Pancreas (tissue), 10 donors: Measurements from ENCODE around the gene MTNR1A. TPM values are rescaled to one million over a fixed set of nuclear protein-coding genes. Genes with fewer than 3 reads are reported as not detected.
A peak's percentile ranks its signal among the peaks of the same experiment; 100 is the strongest.

ENCODE experiments used
- ATAC-seq, 4 donors: fragments of 200-7000 bp; cut with Tn5 transposase; one replicate each; pipeline versions ENCODE4 v1.8.0 to v1.9.1; 2020; ENCODE audit warnings: mild to moderate bottlenecking in 4 of 4, moderate library complexity in 4 of 4
- DNase-seq, 6 donors: peaks; one replicate each; pipeline ENCODE4 v3.0.0-alpha.2; 2020
- FAIRE-seq: peaks from 2 replicates; lab custom pipeline; 2012; peaks lifted over from hg19 to GRCh38; lab: Jason Lieb, UNC
- H3K27ac ChIP-seq, 4 donors: fragments of 200-600 bp; sonication (generic); 1 replicate in 3 of 4; 2 replicates in 1 of 4; pipeline versions ENCODE4 v1.5.0 to v1.8.0; 2020
- H3K27me3 ChIP-seq, 4 donors: fragments of 200-600 bp; one replicate each; pipeline ENCODE4 v1.8.0; 2021
- H3K36me3 ChIP-seq, 3 donors: fragments of 200-600 bp; sonication (generic) in 1 of 3; one replicate each; pipeline versions ENCODE4 v1.5.0 to v1.8.0; 2020 to 2021
- H3K4me1 ChIP-seq, 3 donors: fragments of 200-600 bp; one replicate each; pipeline ENCODE4 v1.8.0; 2021
- H3K4me3 ChIP-seq, 4 donors: fragments of 200-600 bp; sonication (generic) in 2 of 4; one replicate each; pipeline versions ENCODE4 v1.5.0 to v1.8.0; 2020 to 2021
- H3K9me3 ChIP-seq, 4 donors: fragments of 200-600 bp; one replicate each; pipeline ENCODE4 v1.8.0; 2021
- WGBS, 2 donors: extraction: QIAGEN DNeasy Blood & Tissue Kit; methylation state at CpG; one replicate each; pipeline ENCODE4 v1.1.7; 2013; 5-methylcytosine and 5-hydroxymethylcytosine counted together
- intact Hi-C, 3 donors: fragments of 100-400 bp; cut with DNase I; formaldehyde crosslinking; loops; one replicate each; pipeline versions ENCODE4 v1.11.1 to v1.14.2; 2022
- polyA plus RNA-seq, 2 donors: library from polyadenylated mRNA; stranded (reverse); fragments of 200-250 nt; gene quantifications; one replicate each; pipeline ENCODE4 v1.2.3, GENCODE V29; 2013
- total RNA-seq, 6 donors: library from RNA; stranded (reverse); fragmentation: NEBNext Ultra II Directional in 4 of 6; extraction: Animal tissue kit (Norgen Biotek cat#: 25700) in 4 of 6; gene quantifications; one replicate each; pipeline versions ENCODE4 v1.2.1 to v1.2.4, GENCODE V29; 2021 to 2023
- TF ChIP-seq, protein P1 (sequence below), 4 donors: fragments of 200-600 bp; sonication (generic) in 3 of 4; IDR thresholded peaks; one replicate each; pipeline versions ENCODE4 v1.5.0 to v1.8.0; 2021; ENCODE audit warnings: antibody characterized with exemption in 4 of 4
- donor health status: healthy with polysubstance abuse.
- donor health status: DM: no; HTN: no; CAD: no; lungs with moderate emphysema.
- donor health status: DM: no; HTN: no; CAD: no.
- donor health status: control.
- donor health status: control.
- donor health status: Bipolar disorder and iron deficiency.
- donor health status: DM: yes; HTN: yes; CAD: no.
- donor health status: DM: no; HTN: no; CAD: no.
- donor health status: DM: no; HTN: no; CAD: no.
- donor health status: DM: yes; HTN: yes; CAD: no.

The MTNR1A gene
- total and polyA plus RNA-seq, 8 donors = 0.09 to 2.5 (median 0.92) TPM

DNA sequence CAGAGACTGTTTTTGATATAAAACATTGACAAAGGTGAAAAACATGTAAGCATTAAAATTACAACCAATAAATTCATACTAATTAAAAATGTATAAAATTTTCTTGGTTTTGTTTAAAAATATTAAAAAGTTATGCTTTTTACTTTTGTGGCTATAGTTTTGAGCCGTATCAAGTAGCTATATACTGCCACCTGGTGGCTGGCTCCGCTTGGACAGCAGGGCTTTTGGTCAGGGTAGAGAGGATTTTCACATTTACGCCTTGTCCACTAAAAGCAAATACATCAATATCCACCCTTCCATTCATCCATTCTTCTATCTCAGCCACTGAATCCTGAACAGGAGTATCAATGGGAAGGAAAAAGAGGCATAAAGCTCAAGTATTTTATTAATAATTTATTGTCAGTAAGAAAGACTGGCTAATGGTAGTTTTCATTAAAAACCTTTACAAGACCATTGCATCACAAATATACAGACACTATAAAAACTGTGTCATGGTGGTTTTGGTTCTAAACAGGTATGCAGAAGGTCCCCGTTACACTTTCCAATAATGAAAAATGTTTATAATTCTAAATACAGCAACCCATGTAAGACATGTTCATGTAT is 32.1 kb upstream of the MTNR1A start:
- DNase-seq (peak in 5 of 6 donors; percentile 50 to 89 (median 71)), ATAC-seq (peak; percentile 82 to 90 (median 86)), FAIRE-seq (peak; percentile 93)
- H3K9me3 ChIP-seq = no peaks in the 10 kb centered on the region
- TF ChIP-seq, protein P1, sequence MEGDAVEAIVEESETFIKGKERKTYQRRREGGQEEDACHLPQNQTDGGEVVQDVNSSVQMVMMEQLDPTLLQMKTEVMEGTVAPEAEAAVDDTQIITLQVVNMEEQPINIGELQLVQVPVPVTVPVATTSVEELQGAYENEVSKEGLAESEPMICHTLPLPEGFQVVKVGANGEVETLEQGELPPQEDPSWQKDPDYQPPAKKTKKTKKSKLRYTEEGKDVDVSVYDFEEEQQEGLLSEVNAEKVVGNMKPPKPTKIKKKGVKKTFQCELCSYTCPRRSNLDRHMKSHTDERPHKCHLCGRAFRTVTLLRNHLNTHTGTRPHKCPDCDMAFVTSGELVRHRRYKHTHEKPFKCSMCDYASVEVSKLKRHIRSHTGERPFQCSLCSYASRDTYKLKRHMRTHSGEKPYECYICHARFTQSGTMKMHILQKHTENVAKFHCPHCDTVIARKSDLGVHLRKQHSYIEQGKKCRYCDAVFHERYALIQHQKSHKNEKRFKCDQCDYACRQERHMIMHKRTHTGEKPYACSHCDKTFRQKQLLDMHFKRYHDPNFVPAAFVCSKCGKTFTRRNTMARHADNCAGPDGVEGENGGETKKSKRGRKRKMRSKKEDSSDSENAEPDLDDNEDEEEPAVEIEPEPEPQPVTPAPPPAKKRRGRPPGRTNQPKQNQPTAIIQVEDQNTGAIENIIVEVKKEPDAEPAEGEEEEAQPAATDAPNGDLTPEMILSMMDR (IDR thresholded peaks at IDR 0.05) = peak; percentile 72 to 93 (median 88)
- peaks cover 0 to 5% (median 0%) of the 10 kb centered on the region in 3 donors for H3K4me1 ChIP-seq
- H3K4me3 ChIP-seq = no peak overlapping the region
- no peak overlapping the region for H3K27ac ChIP-seq
- H3K27me3 ChIP-seq = no peaks in the 10 kb centered on the region
- WGBS, 2 donors = 20 to 22% methylated on average over 4 of the region's 4 CpGs
- intact Hi-C loops = loop anchor here in 2 of 3 donors (5.0 to 10.0 kb wide), 2 partner anchors 113 to 290 kb away; no protein-coding TSS in a partner anchor
- H3K36me3 ChIP-seq = peaks cover 0 to 14% (median 0%) of the 10 kb centered on the region in 3 donors

DNA sequence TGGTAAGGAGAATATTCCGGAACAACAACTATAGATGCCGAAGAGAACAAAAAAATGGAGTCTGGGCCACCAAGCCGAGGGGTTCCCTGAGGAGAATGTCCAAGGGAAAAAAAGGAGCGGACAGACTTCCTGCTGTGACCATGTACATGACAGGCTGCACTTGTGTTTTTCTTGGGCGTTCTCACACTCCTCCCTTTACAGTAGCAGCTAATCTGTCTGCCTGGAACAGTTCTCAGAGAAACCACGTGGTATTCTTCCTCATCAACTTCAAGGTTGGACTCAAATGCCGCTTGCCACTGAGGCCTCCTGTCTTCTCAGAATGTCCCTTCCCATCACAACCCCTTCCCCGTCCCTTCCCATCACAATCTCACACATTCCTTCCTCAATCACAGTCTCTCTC is 30.8 kb upstream of the MTNR1A start:
- peak in 1 of 6 donors; percentile 25 for DNase-seq
- Histone ChIP-seq H3K9me3 (no peaks in the 10 kb centered on the region), H3K27ac (peak overlapping the region in 1 of 4 donors; percentile 1), H3K36me3 (peaks cover 0 to 14% (median 0%) of the 10 kb centered on the region in 3 donors), H3K4me3 (no peak overlapping the region), H3K27me3 (no peaks in the 10 kb centered on the region), H3K4me1 (peaks cover 0 to 5% (median 0%) of the 10 kb centered on the region in 3 donors)
- peak; percentile 64 to 91 (median 79) for ATAC-seq
- TF ChIP-seq, protein P1 (IDR thresholded peaks at IDR 0.05) = no peak
- intact Hi-C loops = loop anchor here in 2 of 3 donors (5.0 to 10.0 kb wide), 2 partner anchors 111 to 289 kb away; no protein-coding TSS in a partner anchor
- no peak for FAIRE-seq
- 52 to 56% methylated on average over 8 of the region's 8 CpGs for WGBS, 2 donors

GRCh38 chr4:186584912-186585311 is 29.5 kb upstream of the MTNR1A start:
- no peaks in the 10 kb centered on the region for H3K9me3 ChIP-seq
- TF ChIP-seq, protein P1 (IDR thresholded peaks at IDR 0.05) = no peak
- H3K4me3 ChIP-seq = no peak overlapping the region
- H3K27ac ChIP-seq = no peak overlapping the region
- H3K27me3 ChIP-seq = no peaks in the 10 kb centered on the region
- intact Hi-C loops = loop anchor here in 2 of 3 donors (5.0 to 10.0 kb wide), 2 partner anchors 110 to 288 kb away; no protein-coding TSS in a partner anchor
- ATAC-seq = no peak
- peaks cover 0 to 14% (median 0%) of the 10 kb centered on the region in 3 donors for H3K36me3 ChIP-seq
- 70 to 77% methylated on average over 6 of the region's 6 CpGs for WGBS, 2 donors
- peaks cover 0 to 5% (median 0%) of the 10 kb centered on the region in 3 donors for H3K4me1 ChIP-seq
- DNase-seq = no peak
- no peak for FAIRE-seq

GRCh38 chr4:186581421-186581820 is 26.1 kb upstream of the MTNR1A start:
- DNase-seq (no peak), FAIRE-seq (no peak), ATAC-seq (no peak)
- WGBS, 2 donors = 88 to 96% methylated on average over 6 of the region's 6 CpGs
- Histone ChIP-seq H3K9me3 (no peaks in the 10 kb centered on the region), H3K36me3 (no peaks in the 10 kb centered on the region), H3K4me3 (no peak overlapping the region), H3K27ac (no peak overlapping the region), H3K4me1 (peaks cover 0 to 1% (median 0%) of the 10 kb centered on the region in 3 donors), H3K27me3 (no peaks in the 10 kb centered on the region)
- intact Hi-C loops = loop anchor here in 1 of 3 donors (10.0 kb wide), 1 partner anchor 107 kb away; no protein-coding TSS in a partner anchor
- TF ChIP-seq, protein P1 (IDR thresholded peaks at IDR 0.05) = no peak

DNA sequence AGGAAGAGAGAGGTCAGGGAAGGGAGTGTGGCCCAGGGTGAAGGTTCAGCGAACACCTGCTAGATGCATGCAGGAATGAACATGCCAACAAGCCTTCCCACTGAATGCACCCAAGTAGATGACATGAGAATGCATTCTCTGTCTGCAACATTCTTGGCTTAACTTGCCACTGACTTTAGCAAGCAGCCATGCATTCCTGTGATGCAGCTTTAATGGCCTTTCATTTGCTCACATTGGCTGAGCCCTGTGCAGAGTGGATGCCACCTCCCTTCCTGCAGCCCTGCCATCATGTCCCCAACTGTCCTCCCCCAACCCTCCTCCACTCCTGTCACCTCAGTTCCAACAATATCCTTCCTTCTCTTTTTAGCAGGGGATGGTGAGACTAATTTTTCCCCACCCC is 25.3 kb upstream of the MTNR1A start:
- Histone ChIP-seq H3K4me1 (no peaks in the 10 kb centered on the region), H3K27me3 (no peaks in the 10 kb centered on the region), H3K27ac (no peak overlapping the region), H3K9me3 (no peaks in the 10 kb centered on the region), H3K36me3 (no peaks in the 10 kb centered on the region), H3K4me3 (no peak overlapping the region)
- intact Hi-C loops = loop anchor here in 1 of 3 donors (10.0 kb wide), 1 partner anchor 106 kb away; no protein-coding TSS in a partner anchor
- TF ChIP-seq, protein P1 (IDR thresholded peaks at IDR 0.05) = no peak
- ATAC-seq = no peak
- no peak for DNase-seq
- 92 to 100% methylated on average over 1 of the region's 1 CpG for WGBS, 2 donors
- no peak for FAIRE-seq
